Thyroid gland (tissue), 4 donors: Measurements from ENCODE around the gene NFKB1. TPM values are rescaled to one million over a fixed set of nuclear protein-coding genes. Genes with fewer than 3 reads are reported as not detected.

Experiments used
- DNase-seq, 2 donors: peaks; one replicate each; pipeline ENCODE4 v3.0.0-alpha.2; 2019
- H3K27ac ChIP-seq, 3 donors: fragments of 200-600 bp; sonication (generic); 1 replicate in 2 of 3; 2 replicates in 1 of 3; pipeline ENCODE4 v1.5.1; 2016 to 2019; ENCODE audit warnings: mild to moderate bottlenecking in 1 of 3, moderate library complexity in 1 of 3
- H3K27me3 ChIP-seq: fragments of 200-600 bp; sonication (generic); one replicate; pipeline ENCODE4 v1.5.1; 2019
- H3K36me3 ChIP-seq, 2 donors: fragments of 200-600 bp; sonication (generic); one replicate each; pipeline ENCODE4 v1.5.1; 2016 to 2019
- H3K4me1 ChIP-seq, 2 donors: fragments of 200-600 bp; sonication (generic); one replicate each; pipeline ENCODE4 v1.5.1; 2017 to 2019
- H3K4me3 ChIP-seq, 3 donors: fragments of 200-600 bp; sonication (generic); replicated peaks in 1 of 3; 1 replicate in 2 of 3; 2 replicates in 1 of 3; pipeline ENCODE4 v1.5.1; 2016; ENCODE audit warnings: mild to moderate bottlenecking in 1 of 3
- H3K9me3 ChIP-seq: fragments of 200-600 bp; sonication (generic); one replicate; pipeline ENCODE4 v1.5.1; 2017
- CTCF ChIP-seq, 6 experiments: fragments of 200-600 bp in 3 of 6; fragments of 450-650 bp in 3 of 6; sonication (generic) in 3 of 6; IDR thresholded peaks; one replicate each; pipeline ENCODE4 v1.5.1; 2016 to 2019; ENCODE audit warnings: antibody characterized with exemption in 6 of 6, mild to moderate bottlenecking in 2 of 6, inconsistent platforms in 1 of 6, moderate library complexity in 1 of 6
- POLR2A ChIP-seq, 2 donors: fragments of 450-650 bp; IDR thresholded peaks; one replicate each; pipeline ENCODE4 v1.6.1; 2017; ENCODE audit warnings: antibody characterized with exemption in 2 of 2, mild to moderate bottlenecking in 2 of 2, moderate library complexity in 1 of 2
- WGBS, 2 donors: methylation state at CpG; one replicate each; pipeline ENCODE4 v1.1.5; 2017; 5-methylcytosine and 5-hydroxymethylcytosine counted together
- intact Hi-C: fragments of 100-400 bp; cut with DNase I; formaldehyde crosslinking; loops from one replicate; pipeline ENCODE4 v1.15.1; 2023
- total RNA-seq, 4 donors: library from RNA; depleted of rRNA; stranded (reverse); fragments of >200 nt; gene quantifications; one replicate each; pipeline ENCODE4 v1.2.3, GENCODE V29; 2016

NFKB1 gene
- total RNA-seq, 4 donors from 2014 or later, result 33.5 to 50.0 (median 41.8) TPM

- WGBS, 2 donors, result 54 to 59% methylated on average over 6 of the region's 6 CpGs
- Histone ChIP-seq H3K4me3 (no peak overlapping the region), H3K27ac (no peak overlapping the region), H3K9me3 (no peaks in the 10 kb centered on the region), H3K4me1 (no peaks in the 10 kb centered on the region), H3K36me3 (peaks cover 8 to 11% of the 10 kb centered on the region in 2 donors), H3K27me3 (no peaks in the 10 kb centered on the region)
- intact Hi-C loops, result no loop called here
- DNase-seq, result no peak
- no peak for TF ChIP-seq POLR2A (IDR thresholded peaks at IDR 0.05)
Observed at GRCh38 chr4:102632241-102633065, 131.3 kb downstream of the NFKB1 start.

DNA sequence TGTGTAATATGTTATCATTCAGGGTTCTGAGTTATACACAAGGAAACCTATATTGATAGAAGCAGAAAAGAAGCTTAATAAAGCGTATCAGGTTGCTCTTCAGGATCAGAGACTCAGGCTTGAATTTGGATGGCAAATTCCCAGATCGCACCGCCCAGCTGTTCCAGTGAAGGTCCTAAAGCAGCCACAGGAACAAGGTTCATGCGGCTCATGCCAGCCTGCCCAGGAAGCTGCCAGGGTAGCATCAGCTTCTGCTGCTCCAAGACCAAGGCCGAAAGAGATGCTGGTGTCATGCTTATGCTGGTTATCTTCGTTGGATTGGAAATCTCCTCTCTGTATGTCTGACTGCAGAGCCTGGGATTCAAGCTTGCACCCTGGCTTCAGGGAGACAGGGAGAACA, 131.9 kb downstream of the NFKB1 start:
- intact Hi-C loops, result no loop called here

DNA sequence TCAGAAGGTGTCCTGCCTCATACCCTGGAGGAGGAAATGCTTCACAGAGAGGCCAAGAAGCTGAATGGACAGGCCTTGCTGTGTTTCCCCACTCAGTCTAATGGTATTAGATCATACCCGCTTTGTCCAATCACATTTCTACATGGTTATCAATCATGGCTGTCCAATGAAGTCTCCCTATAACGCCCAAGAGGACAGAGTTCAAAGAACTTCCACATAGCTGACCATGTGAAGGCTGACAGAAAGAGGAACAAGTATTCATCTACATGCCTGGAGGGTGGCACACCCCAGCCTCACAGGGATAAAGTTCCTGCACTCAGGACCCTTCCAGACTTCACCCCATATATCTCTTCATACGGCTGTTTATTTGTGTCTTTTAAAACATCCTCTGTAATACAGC, 136.2 kb downstream of the NFKB1 start:
- TF ChIP-seq POLR2A (IDR thresholded peaks at IDR 0.05) (no peak), CTCF (IDR thresholded peaks at IDR 0.05) (no peak)
- no peak overlapping the region for H3K4me3 ChIP-seq
- H3K27ac ChIP-seq, result no peak overlapping the region
- WGBS, 2 donors, result 74 to 80% methylated on average over 3 of the region's 3 CpGs
- no peaks in the 10 kb centered on the region for H3K27me3 ChIP-seq
- intact Hi-C loops, result no loop called here
- H3K9me3 ChIP-seq, result no peaks in the 10 kb centered on the region
- peaks cover 6 to 8% of the 10 kb centered on the region in 2 donors for H3K36me3 ChIP-seq
- H3K4me1 ChIP-seq, result no peaks in the 10 kb centered on the region
- no peak for DNase-seq

More for the DNA sequence above, 131.9 kb downstream of the NFKB1 start:
- Histone ChIP-seq H3K27ac (no peak overlapping the region), H3K27me3 (no peaks in the 10 kb centered on the region), H3K4me1 (no peaks in the 10 kb centered on the region), H3K36me3 (peaks cover 8 to 11% of the 10 kb centered on the region in 2 donors), H3K9me3 (no peaks in the 10 kb centered on the region), H3K4me3 (no peak overlapping the region)
- DNase-seq, result no peak
- 78 to 81% methylated on average over 6 of the region's 6 CpGs for WGBS, 2 donors
- TF ChIP-seq CTCF (IDR thresholded peaks at IDR 0.05), result no peak
- no peak for TF ChIP-seq POLR2A (IDR thresholded peaks at IDR 0.05)

- peaks cover 0 to 8% of the 10 kb centered on the region in 2 donors for H3K36me3 ChIP-seq
- no peak overlapping the region for H3K27ac ChIP-seq
- H3K27me3 ChIP-seq, result no peaks in the 10 kb centered on the region
- no peak for TF ChIP-seq POLR2A (IDR thresholded peaks at IDR 0.05)
- intact Hi-C loops, result no loop called here
- H3K9me3 ChIP-seq, result no peaks in the 10 kb centered on the region
- 26 to 31% methylated on average over 1 of the region's 1 CpG for WGBS, 2 donors
- no peak for DNase-seq
- H3K4me3 ChIP-seq, result no peak overlapping the region
- H3K4me1 ChIP-seq, result no peaks in the 10 kb centered on the region
Observed at GRCh38 chr4:102638621-102639020, 137.5 kb downstream of the NFKB1 start.

DNA sequence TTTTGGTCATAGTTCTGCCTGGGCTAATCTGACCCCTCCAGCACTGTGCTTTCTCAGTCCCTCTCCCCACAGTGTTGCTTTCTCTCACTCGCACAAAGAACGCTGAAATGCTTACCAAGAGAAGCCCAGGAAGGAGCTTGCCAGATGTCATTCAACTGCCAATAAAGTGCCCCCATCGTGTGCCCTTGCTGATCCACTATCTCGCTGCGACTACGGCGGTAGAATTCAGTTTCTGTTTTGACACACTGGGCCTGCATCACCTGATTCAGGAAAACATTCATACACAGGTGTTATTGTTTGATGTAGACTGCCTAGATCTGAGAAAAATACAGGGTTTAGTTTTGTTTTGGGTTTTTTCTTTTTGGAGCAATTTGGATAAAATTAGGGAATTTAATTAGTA, 138.4 kb downstream of the NFKB1 start:
- Histone ChIP-seq H3K36me3 (peaks cover 0 to 5% of the 10 kb centered on the region in 2 donors), H3K27ac (no peak overlapping the region), H3K4me3 (no peak overlapping the region), H3K4me1 (no peaks in the 10 kb centered on the region), H3K27me3 (no peaks in the 10 kb centered on the region), H3K9me3 (no peaks in the 10 kb centered on the region)
- no peak for TF ChIP-seq CTCF (IDR thresholded peaks at IDR 0.05)
- no peak for TF ChIP-seq POLR2A (IDR thresholded peaks at IDR 0.05)
- 94 to 95% methylated on average over 7 of the region's 7 CpGs for WGBS, 2 donors
- DNase-seq, result no peak
- intact Hi-C loops, result no loop called here

DNA sequence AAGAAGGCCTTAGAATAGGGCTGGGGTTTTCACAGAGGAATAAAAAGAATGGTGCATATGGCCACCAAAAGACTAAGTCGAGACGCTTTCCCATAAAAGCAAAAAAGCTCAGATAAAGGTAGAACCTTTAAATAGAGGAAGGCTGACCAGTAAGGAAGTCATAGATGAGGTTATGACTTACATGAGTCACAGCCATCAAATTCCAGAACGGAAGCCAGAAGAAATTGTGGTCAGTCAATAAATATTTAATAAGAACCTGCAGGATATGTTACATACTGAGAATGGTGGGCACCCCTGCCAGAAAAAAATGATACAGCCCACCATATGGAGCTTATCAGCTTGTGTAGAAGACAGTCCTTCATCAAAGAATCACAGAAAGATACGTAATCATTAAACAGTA, 139.5 kb downstream of the NFKB1 start:
- 95 to 98% methylated on average over 4 of the region's 4 CpGs for WGBS, 2 donors
- DNase-seq, result no peak

More for the DNA sequence above, 139.5 kb downstream of the NFKB1 start:
- H3K9me3 ChIP-seq, result no peaks in the 10 kb centered on the region
- no peak for TF ChIP-seq CTCF (IDR thresholded peaks at IDR 0.05)
- TF ChIP-seq POLR2A (IDR thresholded peaks at IDR 0.05), result no peak
- H3K27ac ChIP-seq, result no peak overlapping the region
- no peaks in the 10 kb centered on the region for H3K36me3 ChIP-seq
- no peaks in the 10 kb centered on the region for H3K4me1 ChIP-seq
- no peaks in the 10 kb centered on the region for H3K27me3 ChIP-seq
- intact Hi-C loops, result no loop called here
- H3K4me3 ChIP-seq, result no peak overlapping the region
